Upper lobe of left lung (tissue), 4 donors: ENCODE data around the gene SEC31B.

Source experiments
- POLR2A ChIP-seq, 4 donors: fragments of 450-650 bp; IDR thresholded peaks; one replicate each; pipeline ENCODE4 v1.5.1; 2016 to 2017; ENCODE audit warnings: antibody characterized with exemption in 4 of 4, mild to moderate bottlenecking in 2 of 4
- POLR2AphosphoS5 ChIP-seq, 2 donors: sonication (generic); formaldehyde crosslinking; IDR thresholded peaks; one replicate each; pipeline ENCODE4 v1.5.1; 2017; ENCODE audit warnings: antibody characterized with exemption in 2 of 2
- TF ChIP-seq, protein P1 (sequence below), 6 experiments: fragments of 450-650 bp in 4 of 6; fragments of 200-600 bp in 2 of 6; sonication (generic) in 2 of 6; IDR thresholded peaks; one replicate each; pipeline ENCODE4 v1.5.1; 2016 to 2019; ENCODE audit warnings: antibody characterized with exemption in 6 of 6

DNA sequence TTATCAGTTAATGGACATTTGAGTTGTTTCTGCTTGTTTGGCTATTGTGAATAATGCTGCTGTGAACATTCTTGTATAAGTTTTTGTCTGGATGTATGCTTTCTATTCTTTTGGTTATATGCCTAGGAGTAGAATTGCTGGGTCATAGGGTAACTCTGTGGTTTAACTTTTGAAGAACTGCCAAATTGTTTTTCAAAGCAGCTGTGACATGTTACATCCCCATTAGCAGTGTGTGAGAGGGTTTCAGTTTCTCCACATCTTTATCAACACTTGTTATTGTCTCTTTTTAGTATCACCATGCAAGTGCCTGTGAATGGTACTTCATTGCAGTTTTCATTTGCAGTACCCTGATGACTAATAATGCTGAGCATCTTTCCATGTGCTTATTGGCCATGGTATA, 12.1 kb upstream of the SEC31B start:
- TF ChIP-seq, protein P1, sequence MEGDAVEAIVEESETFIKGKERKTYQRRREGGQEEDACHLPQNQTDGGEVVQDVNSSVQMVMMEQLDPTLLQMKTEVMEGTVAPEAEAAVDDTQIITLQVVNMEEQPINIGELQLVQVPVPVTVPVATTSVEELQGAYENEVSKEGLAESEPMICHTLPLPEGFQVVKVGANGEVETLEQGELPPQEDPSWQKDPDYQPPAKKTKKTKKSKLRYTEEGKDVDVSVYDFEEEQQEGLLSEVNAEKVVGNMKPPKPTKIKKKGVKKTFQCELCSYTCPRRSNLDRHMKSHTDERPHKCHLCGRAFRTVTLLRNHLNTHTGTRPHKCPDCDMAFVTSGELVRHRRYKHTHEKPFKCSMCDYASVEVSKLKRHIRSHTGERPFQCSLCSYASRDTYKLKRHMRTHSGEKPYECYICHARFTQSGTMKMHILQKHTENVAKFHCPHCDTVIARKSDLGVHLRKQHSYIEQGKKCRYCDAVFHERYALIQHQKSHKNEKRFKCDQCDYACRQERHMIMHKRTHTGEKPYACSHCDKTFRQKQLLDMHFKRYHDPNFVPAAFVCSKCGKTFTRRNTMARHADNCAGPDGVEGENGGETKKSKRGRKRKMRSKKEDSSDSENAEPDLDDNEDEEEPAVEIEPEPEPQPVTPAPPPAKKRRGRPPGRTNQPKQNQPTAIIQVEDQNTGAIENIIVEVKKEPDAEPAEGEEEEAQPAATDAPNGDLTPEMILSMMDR (IDR thresholded peaks at IDR 0.05) = no peak
- TF ChIP-seq POLR2AphosphoS5 (IDR thresholded peaks at IDR 0.05) (no peak), POLR2A (IDR thresholded peaks at IDR 0.05) (no peak)
